Medulla oblongata (tissue), 1 donor: ENCODE measurements around the gene PRPF6.

Source experiments
- DNase-seq: peaks from one replicate; pipeline ENCODE4 v3.0.0-alpha.2; 2015; ENCODE audit errors: extremely low spot score

PRPF6 gene

GRCh38 chr20:63980806-63981728 lies at the start of gene PRPF6:
PRPF6 (plus strand) TSS chr20:63981132; CDS start chr20:63981246, 114 bp downstream.
- peak; percentile 96 for DNase-seq

DNA sequence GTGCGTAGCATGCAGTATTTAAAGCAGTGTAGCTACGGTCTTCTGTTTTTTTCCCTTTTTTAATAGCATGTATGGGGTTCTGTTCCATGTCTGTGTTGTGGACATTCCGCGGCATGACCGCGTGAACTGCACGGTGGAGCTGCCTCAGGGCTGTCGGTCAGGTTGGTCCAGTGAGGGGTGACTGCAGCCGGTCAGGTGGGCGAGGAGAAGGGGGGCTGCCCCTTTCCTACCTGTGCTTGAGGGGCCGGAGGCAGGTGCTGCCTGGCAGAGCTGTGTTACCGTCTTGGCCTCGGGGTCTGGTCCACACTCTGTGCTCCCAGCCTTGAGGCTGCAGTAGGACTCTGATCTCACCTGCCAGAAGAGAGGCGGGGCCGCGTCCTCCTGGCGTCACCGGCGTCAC lies 49.2 kb upstream of the PRPF6 start:
- no peak for DNase-seq

DNA sequence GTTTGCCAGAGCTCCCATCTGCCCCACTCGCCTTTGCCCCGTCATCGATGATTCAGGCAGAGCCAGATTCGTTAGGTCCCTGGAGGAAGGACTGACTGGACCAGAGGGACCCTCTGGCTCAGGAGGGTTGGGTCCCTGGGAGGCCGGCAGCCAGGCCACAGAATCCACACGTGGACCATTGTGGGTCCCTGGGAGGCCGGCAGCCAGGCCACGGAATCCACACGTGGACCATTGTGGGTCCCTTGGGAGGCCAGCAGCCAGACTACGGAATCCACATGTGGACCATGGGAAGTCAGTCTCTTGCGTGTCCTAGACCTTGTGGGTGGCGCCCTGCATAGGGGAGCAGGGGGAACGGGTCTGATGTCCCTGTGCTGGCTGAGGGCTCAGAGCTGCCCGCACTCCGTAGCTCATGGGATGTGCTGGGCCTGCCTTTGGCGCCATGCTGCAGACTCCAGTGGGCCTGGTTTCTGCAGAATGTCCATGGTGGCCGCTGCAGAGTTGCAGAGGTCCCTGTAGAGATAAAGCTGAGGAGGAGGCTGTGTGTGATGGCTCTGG lies 48.2 kb upstream of the PRPF6 start:
- no peak for DNase-seq

- no peak for DNase-seq
These were observed 47.3 kb upstream of the PRPF6 start for GRCh38 chr20:63933646-63934045.

DNA sequence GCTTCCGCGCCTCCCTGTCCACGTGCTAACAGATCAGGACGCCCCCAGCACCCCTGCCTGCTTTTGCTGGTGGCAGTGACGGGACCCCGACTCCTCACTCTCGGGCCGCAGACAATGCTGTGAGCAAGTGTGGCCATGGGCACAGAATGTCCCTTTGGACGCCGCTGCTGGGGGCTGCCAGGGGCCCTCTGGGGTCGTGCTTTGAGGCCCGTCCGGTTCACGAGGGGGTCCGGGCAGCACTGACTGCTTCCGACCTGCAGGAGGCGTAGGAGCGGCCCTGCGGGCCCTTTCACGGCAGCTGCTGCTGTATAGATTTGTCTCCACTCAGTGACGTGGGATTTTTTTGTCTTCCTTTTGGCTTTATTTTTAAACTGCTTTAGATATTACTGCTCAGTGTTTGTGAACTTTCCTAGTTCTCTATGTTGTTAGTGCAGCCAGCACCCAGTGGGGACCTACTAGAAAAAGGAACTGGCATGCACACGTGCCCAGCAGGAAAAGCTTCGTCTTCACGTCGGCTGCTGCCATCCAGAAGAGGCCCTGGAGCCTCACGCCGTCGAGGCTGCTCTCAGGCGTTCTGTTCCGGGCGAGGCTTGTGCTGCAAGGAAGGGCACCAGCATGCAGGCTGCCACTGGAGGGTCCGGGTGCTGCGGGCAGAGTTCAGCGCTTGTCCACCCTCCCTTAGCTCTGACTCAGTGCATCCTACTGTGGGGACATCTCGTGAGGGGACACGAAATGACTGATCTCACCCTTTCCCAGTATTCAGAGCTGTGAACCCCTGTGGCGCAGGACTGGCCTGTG lies 46.5 kb upstream of the PRPF6 start:
- no peak for DNase-seq

DNA sequence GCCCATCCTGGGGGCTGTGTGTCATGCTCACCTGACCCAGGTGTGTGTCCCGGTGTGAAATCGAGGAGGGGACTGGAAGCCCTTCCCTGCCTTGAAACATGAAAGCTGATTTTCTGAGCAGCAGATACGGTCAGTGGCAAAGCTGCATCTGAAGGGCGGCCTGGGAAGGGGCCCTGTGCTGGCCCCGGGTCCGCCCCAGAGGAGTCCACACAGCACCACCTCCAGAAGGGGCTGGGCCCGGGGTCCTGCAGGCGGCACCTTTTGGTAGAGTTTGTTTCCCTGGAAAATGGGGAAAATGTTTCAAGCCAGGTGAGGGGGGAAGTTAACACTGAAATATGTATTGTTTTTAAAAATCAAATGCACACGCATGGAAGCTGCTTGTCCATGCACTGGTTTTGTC lies 45.5 kb upstream of the PRPF6 start:
- DNase-seq = no peak

- DNase-seq = no peak
These were observed 43.3 kb upstream of the PRPF6 start for GRCh38 chr20:63937596-63937995.

- DNase-seq = no peak
These were observed 41.6 kb upstream of the PRPF6 start for GRCh38 chr20:63939061-63939935.

- no peak for DNase-seq
These were observed 40.9 kb upstream of the PRPF6 start for GRCh38 chr20:63940071-63940471.

DNA sequence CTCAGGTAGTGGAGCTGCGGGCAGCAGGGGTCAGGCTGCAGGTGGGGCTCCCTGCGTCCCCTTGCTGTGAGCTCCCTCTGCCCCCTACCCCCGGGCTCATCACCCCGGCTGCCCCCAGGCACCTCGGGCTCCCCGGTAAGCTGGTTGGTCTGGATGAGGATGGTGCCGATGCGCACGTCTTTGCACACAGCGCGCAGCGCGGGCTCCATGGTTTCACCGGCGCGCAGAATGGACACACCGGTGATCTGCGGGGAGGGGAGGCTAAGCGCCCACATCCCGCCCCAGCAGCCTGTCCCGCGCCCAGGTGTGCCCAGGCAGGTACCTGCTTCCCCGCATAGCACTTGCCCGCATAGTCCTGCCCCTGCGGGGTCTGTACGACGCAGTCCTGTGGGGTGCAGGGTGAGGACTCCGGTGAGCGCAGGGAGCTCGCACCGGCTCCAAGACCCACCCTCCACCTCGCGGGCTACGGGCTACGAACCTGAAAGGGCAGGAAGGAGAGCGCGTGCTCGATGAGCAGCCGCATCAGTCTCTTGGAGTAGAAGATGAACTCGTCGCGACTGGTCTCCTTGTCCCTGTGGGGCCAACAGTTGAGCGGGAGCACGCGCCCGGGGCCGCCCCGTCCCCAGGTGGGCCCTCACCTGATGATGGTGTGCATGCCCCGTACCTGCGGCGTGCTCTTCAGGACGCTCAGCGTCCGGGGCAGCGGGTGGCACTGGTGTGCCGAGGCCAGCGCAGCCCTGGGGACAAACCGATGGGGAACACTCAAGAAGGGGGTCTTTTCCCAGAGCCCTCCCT lies 40.3 kb upstream of the PRPF6 start:
- no peak for DNase-seq

DNA sequence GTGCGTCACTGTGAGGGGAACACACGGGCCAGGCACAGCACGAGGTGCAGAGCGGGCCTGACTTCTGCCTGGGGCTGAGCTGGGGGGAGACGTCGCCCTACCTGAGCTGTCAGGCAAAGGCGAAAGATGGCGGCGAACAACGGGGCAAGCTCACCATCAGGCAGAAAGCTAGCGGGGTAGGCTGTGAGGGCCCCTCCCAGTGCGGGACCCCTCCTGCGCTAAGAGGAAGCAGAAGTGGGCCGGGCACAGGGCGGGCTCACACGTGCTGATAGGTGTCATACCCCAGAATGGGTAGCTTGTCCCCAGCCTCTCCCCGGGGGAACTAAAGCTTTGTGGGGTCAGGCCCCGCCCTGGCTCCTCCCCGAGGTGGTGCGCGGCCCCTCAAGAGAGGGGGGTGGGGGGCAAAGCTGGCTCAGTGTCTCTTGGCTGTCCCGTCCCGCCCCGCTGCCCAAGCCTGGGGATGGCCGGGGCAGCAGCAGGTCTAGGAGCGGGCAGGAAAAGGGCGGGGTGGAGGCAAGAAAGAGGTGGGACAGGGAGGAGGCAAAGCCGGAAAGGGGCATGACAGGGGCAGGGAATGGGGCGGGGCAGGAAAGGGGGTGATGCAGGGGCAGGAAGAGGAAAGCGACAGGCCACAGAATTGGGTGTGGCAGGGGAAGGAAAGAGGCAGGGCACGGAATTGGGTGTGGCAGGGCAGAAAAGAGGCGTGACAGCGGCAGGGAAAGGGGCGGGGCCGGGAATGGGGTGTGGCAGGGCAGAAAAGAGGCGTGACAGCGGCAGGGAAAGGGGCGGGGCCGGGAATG lies 39.5 kb upstream of the PRPF6 start:
- DNase-seq = no peak

DNA sequence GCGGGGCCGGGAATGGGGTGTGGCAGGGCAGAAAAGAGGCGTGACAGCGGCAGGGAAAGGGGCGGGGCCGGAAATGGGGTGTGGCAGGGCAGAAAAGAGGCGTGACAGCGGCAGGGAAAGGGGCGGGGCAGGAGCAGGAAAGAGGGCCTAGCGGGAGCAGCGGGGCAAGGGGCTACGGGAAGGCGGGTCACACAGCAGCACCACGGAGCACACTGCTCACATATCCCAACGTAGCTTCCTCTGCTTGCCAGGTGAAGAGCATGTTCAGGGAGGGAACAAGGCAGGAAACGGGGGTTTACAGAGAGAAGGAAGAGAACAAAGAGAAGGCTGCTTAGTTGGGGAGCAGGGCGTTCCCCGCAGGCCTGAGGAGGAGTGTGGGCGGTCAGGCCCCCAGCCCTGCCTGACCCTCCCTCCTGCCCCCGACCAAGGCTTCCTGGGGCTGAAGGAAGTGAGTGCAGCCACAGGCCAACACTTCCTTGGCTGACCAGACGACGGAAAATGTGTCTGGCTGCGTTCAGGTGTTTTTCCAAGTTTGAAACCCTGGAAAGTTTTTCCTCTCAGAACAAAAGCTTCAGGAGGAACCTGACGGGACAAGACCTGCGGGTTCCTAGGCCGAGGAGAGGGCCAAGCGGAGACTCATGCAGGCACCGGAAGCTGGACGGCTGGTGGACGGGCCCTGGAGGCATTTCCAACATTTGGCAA lies 38.5 kb upstream of the PRPF6 start:
- no peak for DNase-seq

DNA sequence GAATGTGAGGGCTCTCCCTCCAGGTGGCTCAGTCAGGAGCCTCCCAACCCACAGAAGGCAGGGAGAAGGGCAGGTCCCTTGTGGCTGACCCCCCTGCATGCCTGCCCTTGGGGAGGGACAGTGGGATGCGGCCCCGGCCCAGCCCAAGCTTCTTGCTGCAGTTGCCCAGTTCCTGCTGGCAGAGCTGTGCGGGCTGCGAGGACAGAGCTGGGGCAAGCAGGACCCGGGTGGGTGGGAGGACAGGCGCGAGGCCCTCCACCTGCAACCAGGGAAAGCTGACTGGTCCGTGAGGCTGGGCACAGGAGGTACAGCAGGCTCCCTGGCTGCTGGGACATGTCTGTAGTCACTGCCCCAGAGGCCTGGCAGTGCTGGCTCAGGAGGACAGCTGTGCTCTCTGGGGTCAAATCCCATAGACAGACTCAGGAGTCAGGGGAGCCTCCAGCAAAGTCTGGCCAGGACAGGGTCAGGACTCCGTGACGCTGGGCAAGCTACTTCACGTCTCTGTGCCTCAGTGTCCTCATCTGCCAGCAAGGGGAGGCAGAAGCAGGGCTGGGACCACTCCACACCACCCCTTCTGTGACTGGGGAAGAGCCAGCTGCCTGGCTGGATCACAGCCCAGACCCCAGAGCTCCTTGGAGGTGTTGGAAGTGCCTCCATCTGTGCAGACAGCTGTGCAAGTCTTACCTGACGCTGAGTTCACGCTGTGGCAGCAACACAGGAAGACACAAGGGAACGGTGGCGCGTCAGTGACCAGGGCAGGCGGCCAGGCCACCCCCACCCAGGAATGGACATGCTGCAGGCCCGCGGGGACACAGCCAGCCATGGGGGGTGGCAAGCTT lies 37.7 kb upstream of the PRPF6 start:
- DNase-seq = no peak

DNA sequence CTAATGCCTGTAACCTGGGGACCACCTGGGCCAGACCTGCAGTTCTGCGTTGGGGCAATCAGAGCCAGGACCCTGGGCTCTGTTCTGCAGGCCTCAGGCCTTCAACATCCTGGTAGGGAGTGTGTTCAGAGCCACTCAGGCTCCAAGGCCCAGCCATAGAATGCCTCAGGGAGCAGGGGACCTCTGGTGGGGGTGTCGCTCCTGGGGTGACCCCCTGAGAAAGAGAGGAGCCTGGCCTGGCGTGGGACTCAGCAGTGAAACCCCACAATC lies 37.2 kb upstream of the PRPF6 start:
- DNase-seq = no peak

- no peak for DNase-seq
These were observed 36.6 kb upstream of the PRPF6 start for GRCh38 chr20:63944078-63944941.

GRCh38 chr20:63945031-63945658 lies 35.8 kb upstream of the PRPF6 start:
- no peak for DNase-seq
